Measurements from ENCODE around the gene TRPC4AP.

The TRPC4AP gene

DNA sequence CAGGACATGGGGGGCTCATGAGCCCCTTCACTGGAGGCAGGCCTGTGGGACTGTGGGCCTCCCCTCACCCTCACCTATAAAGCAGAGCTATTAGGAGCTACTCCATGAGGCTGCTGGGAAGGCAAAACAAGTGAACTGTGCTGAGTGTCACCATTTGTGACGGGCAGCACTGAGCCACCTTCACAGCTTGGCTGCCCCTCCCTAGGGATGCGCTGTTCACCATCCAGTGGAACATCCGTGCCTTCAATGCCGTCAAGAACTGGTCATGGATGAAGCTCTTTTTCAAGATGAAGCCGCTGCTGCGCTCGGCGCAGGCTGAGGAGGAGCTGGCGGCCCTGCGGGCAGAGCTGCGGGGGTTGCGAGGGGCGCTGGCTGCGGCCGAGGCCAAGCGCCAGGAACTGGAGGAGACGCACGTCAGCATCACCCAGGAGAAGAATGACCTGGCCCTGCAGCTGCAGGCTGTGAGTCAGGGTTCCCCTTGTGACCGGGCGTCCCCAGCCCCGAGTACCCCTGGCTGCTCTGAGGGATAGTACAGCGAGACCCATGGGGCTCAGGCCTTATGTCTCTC lies 98.6 kb downstream of the TRPC4AP start:
- no peak overlapping the region for H3K4me3 ChIP-seq (ENCODE audit: low read length, poor library complexity, severe bottlenecking)
- H3K4me2 ChIP-seq (ENCODE audit: low read depth, low read length, poor library complexity, severe bottlenecking): no peak overlapping the region
- H3K36me3 ChIP-seq (ENCODE audit: insufficient read depth, low read length): peaks cover 26% of the 10 kb centered on the region; the same call in 1 of the 2 replicates
- no peaks in the 10 kb centered on the region for H4K20me1 ChIP-seq (ENCODE audit: insufficient read depth, low read length, poor library complexity, severe bottlenecking)
- H3F3A ChIP-seq (ENCODE audit: low read depth): no peaks in the 10 kb centered on the region
- no peaks in the 10 kb centered on the region for H3K9me3 ChIP-seq (ENCODE audit: insufficient read depth, low read depth, low read length)
- no peaks in the 10 kb centered on the region for H3K79me2 ChIP-seq (ENCODE audit: insufficient read depth, low read length)
- H3K4me1 ChIP-seq (ENCODE audit: insufficient read depth, low read length, poor library complexity, severe bottlenecking): no peaks in the 10 kb centered on the region
- H2AFZ ChIP-seq (ENCODE audit: low read length): no peak overlapping the region
- H3K9me2 ChIP-seq (replicated peaks; ENCODE audit: low read depth, low read length): no peaks in the 10 kb centered on the region
- H3K27me3 ChIP-seq (ENCODE audit: insufficient read depth, low read length, poor library complexity, severe bottlenecking): no peaks in the 10 kb centered on the region
- TF ChIP-seq EZH2phosphoT487 (IDR thresholded peaks at IDR 0.05; ENCODE audit: borderline replicate concordance): no peak
- TF ChIP-seq CTCF (conservative IDR thresholded peaks at IDR 0.05; ENCODE audit: low read length): no peak
- H3K9ac ChIP-seq (ENCODE audit: low read depth, low read length, poor library complexity, severe bottlenecking): no peak overlapping the region

DNA sequence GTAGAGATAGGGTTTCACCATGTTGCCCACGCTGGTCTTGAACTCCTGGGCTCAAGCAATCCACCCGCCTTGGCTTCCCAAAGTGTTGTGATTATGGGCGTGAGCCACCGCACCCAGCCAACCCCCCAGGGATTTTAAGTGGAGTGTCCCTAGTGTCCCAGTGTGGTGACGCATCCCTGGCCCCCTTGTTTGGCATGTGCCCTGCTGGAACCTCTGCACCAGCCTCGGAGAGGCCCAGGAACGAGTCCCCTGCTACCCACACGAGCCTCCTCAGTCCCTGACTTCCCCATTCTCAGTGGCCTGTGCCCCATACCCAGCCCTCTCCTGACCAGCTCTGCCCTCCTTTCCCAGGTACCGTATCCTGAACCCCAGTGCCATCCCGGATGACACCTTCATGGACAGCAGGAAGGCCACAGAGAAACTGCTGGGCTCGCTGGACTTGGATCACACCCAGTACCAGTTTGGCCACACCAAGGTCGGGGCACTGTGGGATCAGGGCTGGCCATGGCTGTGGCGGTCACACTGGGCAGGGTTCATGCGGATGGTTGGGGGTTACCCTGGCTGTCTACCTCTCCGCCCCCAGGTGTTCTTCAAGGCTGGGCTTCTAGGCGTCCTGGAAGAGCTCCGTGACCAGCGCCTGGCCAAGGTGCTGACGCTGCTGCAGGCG lies 99.7 kb downstream of the TRPC4AP start:
- Histone ChIP-seq H3K4me3 (ENCODE audit: low read length, poor library complexity, severe bottlenecking) (no peak overlapping the region), H3K9ac (ENCODE audit: low read depth, low read length, poor library complexity, severe bottlenecking) (no peak overlapping the region), H3K27me3 (ENCODE audit: insufficient read depth, low read length, poor library complexity, severe bottlenecking) (no peaks in the 10 kb centered on the region), H3K9me3 (ENCODE audit: insufficient read depth, low read depth, low read length) (no peaks in the 10 kb centered on the region), H3K36me3 (ENCODE audit: insufficient read depth, low read length) (peaks cover 16% of the 10 kb centered on the region; the same call in 1 of the 2 replicates), H3K4me2 (ENCODE audit: low read depth, low read length, poor library complexity, severe bottlenecking) (no peak overlapping the region), H3K4me1 (ENCODE audit: insufficient read depth, low read length, poor library complexity, severe bottlenecking) (no peaks in the 10 kb centered on the region), H3K9me2 (replicated peaks; ENCODE audit: low read depth, low read length) (no peaks in the 10 kb centered on the region), H4K20me1 (ENCODE audit: insufficient read depth, low read length, poor library complexity, severe bottlenecking) (no peaks in the 10 kb centered on the region), H3K79me2 (ENCODE audit: insufficient read depth, low read length) (no peaks in the 10 kb centered on the region), H2AFZ (ENCODE audit: low read length) (no peak overlapping the region), H3F3A (ENCODE audit: low read depth) (no peaks in the 10 kb centered on the region)
- TF ChIP-seq CTCF (conservative IDR thresholded peaks at IDR 0.05; ENCODE audit: low read length): no peak
- no peak for TF ChIP-seq EZH2phosphoT487 (IDR thresholded peaks at IDR 0.05; ENCODE audit: borderline replicate concordance)

DNA sequence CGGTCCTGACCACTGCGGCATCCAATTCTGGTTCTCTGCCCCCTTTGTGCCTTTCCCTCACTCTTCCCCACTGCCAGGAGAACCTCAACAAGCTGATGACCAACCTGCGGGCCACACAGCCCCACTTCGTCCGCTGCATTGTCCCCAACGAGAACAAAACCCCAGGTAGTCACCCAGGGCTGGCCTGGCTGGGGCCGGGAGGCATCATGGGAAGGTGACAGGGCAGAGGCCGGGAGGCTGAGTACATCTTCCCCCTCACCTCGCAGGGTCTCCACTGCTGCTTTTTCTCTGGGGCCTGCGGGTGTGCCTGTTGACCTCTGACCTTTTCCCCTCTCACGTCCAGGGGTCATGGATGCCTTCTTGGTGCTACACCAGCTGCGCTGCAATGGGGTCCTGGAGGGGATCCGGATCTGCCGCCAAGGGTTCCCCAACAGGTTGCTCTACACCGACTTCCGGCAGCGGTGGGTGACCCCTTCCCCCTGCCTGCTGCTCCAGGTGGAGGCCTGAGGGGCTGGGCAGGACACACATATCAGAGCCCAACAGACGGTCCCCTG lies 101.9 kb downstream of the TRPC4AP start:
- no peaks in the 10 kb centered on the region for H3K79me2 ChIP-seq (ENCODE audit: insufficient read depth, low read length)
- no peak overlapping the region for H3K4me3 ChIP-seq (ENCODE audit: low read length, poor library complexity, severe bottlenecking)
- H3K4me1 ChIP-seq (ENCODE audit: insufficient read depth, low read length, poor library complexity, severe bottlenecking): no peaks in the 10 kb centered on the region
- no peaks in the 10 kb centered on the region for H3K9me2 ChIP-seq (replicated peaks; ENCODE audit: low read depth, low read length)
- TF ChIP-seq EZH2phosphoT487 (IDR thresholded peaks at IDR 0.05; ENCODE audit: borderline replicate concordance) (no peak), CTCF (conservative IDR thresholded peaks at IDR 0.05; ENCODE audit: low read length) (no peak)
- no peaks in the 10 kb centered on the region for H3F3A ChIP-seq (ENCODE audit: low read depth)
- H3K27me3 ChIP-seq (ENCODE audit: insufficient read depth, low read length, poor library complexity, severe bottlenecking): no peaks in the 10 kb centered on the region
- no peak overlapping the region for H3K4me2 ChIP-seq (ENCODE audit: low read depth, low read length, poor library complexity, severe bottlenecking)
- H3K36me3 ChIP-seq (ENCODE audit: insufficient read depth, low read length): peaks cover 13% of the 10 kb centered on the region; the same call in 1 of the 2 replicates
- H3K9ac ChIP-seq (ENCODE audit: low read depth, low read length, poor library complexity, severe bottlenecking): no peak overlapping the region
- no peaks in the 10 kb centered on the region for H4K20me1 ChIP-seq (ENCODE audit: insufficient read depth, low read length, poor library complexity, severe bottlenecking)
- H3K9me3 ChIP-seq (ENCODE audit: insufficient read depth, low read depth, low read length): no peaks in the 10 kb centered on the region
- H2AFZ ChIP-seq (ENCODE audit: low read length): no peak overlapping the region

Data from Loucy (cell line).